Stimulated activated CD4-positive, alpha-beta T cell treated with anti-CD3 and anti-CD28 coated beads, Interleukin-1b, Interleukin-23, amount 100 ng/mL, for 1 hour (primary cell): ENCODE data around the gene CLDN6.

Source experiments
- DNase-seq, 2 donors: peaks; one replicate each; pipeline ENCODE4 v3.0.0-alpha.2; 2020; ENCODE audit warnings: low read depth in 2 of 2

The CLDN6 gene

DNA sequence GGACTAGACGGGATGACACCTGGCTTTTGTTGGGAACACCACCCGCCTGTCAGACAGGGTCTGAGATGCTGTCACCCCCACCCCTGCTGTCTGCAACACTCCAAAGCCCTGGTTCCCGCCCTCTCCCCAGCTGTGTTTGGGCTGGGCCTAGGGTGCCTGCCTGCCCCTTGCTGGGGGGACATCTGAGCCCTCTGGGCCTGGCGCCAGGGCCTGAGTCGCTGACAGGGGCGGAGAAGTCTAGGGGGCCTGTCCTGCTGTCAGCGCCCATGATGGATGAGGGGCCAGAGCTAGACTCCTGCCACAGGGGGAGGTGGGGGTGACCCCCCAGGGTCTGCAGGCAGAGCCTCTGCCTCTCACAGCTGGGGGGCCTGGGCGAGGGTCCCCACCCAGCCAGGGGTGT is 30.1 kb downstream of the CLDN6 start:
- no peak for DNase-seq

GRCh38 chr16:2987286-2987685 is 30.7 kb downstream of the CLDN6 start:
- DNase-seq = no peak

DNA sequence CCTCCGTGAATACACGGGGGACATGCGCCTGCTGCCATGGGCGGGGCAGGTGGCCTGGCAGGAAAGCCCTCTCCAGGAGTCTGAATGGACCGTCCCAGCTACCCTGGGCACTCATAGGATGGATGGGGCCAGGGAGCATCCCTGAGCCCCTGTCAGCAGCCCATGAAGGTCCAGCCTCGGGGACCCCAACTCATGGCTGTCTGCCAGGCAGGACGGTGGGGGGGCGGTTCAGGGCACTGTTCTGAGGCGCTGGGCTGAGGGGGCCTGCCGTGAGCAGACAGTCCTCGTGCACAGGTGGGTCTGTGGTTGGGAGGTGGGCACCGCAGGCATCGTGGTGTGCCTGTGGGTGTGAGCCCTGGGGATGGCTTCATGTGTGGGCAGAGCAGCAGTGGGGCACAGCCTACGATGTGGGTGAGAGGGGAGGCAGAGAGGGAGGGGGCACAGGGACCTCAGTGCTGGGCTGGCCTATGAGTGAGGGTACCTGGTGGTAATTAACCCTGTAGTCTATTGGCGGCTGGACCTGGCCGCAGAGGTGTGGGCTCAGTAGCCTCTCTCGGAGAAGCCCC is 31.3 kb downstream of the CLDN6 start:
- DNase-seq = no peak

- DNase-seq = no peak
Observed at GRCh38 chr16:2985893-2986355, 32.1 kb downstream of the CLDN6 start.

- DNase-seq = no peak
Observed at GRCh38 chr16:2985462-2985861, 32.5 kb downstream of the CLDN6 start.

DNA sequence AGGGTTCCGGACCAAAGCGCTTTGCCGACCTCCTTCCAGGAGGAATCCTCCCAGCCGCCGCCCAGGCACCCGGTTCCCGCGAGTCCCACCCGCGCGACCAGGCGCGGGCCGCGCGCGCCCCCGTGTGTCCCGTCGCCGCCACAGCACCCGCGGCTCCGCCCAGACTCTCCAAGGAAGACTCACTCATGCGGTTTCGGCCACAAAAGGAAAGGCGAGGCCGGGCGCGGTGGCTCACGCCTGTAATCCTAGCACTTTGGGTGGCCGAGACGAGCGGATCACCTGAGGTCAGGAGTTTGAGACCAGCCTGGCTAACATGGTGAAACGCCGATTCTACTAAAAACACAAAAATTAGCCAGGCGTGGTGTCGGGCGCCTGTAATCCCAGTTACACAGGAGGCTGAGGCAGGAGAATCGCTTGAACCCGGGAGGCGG is 34.3 kb downstream of the CLDN6 start:
- peak in 1 of 2 donors; percentile 53 for DNase-seq

DNA sequence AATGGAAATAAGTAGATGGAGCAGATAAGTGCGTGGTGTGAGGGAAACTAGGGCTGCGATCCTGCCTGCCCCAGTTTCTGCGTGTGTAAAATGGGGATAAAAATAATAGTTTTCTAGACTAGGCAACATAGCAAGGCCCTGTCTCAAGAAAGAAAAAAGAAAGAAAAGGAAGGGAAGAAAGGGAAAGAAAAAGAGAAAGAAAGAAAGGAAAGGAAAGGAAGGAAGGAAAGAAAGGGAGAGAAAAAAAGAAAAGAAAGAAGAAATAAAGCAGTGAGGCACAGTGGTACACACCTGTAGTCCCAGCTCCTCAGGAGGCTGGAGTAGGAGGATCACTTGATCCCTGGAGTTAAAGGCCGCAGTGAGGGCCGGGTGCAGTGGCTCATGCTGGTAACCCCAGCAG is 35.6 kb downstream of the CLDN6 start:
- no peak for DNase-seq

GRCh38 chr16:2981899-2982250 is 36.1 kb downstream of the CLDN6 start:
- DNase-seq = no peak

GRCh38 chr16:2981177-2981898 is 36.6 kb downstream of the CLDN6 start:
- no peak for DNase-seq

- DNase-seq = peak; percentile 90 to 92
Observed at GRCh38 chr16:2980227-2981176, 37.5 kb downstream of the CLDN6 start, which contains the start of gene PKMYT1. PKMYT1 (minus strand) TSS chr16:2980446; CDS start chr16:2979657, 789 bp downstream.

DNA sequence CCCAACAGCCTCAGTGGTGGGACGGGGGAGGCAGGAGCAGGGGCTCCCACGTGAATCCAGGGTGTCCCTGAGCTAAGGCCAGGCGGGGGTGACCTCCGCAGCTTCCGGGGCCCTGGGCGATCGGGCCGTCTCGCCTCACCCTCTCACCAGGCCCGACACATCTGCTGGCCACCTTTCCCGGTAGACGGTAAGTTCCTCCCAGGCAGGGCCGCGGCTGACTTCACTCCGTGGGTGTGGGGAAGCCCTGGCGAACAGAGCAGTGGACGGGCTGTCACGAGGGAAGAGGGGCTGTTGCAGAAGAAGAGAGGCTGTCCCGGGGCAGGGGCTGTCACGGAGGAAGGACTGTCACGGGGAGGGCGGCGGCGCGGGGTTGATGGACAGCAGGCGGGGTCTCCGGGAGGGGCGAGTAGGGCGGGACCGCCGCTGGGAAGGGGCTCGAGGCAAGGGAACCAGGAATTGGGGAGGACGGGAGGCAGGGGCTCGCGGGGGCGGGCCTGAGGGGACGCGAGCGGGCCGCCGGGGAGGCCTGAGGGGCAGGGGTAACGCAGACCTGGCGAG is 38.2 kb downstream of the CLDN6 start:
- DNase-seq = no peak

- no peak for DNase-seq
Observed at GRCh38 chr16:2977440-2977839, 40.5 kb downstream of the CLDN6 start.

GRCh38 chr16:2976673-2977072 is 41.3 kb downstream of the CLDN6 start:
- no peak for DNase-seq

GRCh38 chr16:2976201-2976600 is 41.8 kb downstream of the CLDN6 start:
- DNase-seq = no peak

- no peak for DNase-seq
Observed at GRCh38 chr16:2975161-2975795, 42.7 kb downstream of the CLDN6 start.

GRCh38 chr16:2974319-2975056 is 43.5 kb downstream of the CLDN6 start:
- no peak for DNase-seq

DNA sequence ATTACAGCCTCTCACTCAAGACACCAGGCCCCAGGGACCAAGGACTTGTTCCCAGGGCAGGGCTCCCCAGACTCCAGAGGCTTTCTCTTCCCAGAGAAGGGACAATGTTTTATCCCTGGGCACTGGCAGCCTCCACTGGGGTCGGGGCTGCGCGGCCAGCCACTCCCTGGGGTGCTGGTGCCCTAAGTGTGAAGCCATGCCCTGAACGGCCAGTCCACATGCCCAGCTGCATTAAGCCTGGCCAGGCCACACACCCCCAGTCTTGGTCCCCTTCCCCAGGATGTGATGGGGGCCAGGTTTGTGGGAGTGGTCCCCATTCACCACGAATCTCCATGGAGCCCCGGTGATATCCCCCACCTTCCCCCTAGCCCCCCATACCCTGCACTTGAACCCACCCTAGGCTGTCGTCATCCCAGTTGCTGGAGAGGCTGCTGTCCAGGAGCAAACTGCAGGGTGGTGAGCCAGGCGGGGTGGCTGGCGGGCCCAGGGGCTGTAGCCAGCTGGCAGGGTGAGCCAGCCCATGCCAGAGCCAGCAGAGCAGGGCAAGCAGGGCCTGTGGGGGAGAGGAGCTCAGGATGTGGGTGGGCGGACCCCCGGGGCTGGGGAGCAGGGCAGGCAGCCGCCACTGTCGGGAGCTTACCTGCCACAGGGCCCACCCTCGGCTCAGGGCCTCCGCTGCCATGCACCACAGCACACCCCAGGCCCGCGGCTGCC is 44.2 kb downstream of the CLDN6 start:
- DNase-seq = no peak

DNA sequence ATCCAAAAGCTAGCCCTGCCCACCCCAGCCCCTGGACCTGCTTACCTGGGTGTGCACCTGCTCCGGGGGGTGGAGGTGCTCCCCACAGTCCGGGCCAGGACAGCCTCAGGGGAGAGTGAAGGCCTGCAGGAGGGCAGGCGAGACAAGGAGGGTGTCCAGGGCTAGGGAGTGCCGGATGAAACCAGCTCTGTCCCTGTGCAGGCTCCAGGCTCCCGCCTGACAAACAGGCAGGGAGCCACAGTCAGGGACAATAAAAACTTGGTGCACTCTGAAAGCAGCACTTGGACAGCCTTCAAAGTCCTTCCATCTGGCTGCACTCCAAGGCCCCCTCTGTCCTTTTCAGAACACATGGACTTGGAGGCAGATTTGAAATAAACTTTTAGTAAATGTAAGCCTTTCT is 44.9 kb downstream of the CLDN6 start:
- no peak for DNase-seq

DNA sequence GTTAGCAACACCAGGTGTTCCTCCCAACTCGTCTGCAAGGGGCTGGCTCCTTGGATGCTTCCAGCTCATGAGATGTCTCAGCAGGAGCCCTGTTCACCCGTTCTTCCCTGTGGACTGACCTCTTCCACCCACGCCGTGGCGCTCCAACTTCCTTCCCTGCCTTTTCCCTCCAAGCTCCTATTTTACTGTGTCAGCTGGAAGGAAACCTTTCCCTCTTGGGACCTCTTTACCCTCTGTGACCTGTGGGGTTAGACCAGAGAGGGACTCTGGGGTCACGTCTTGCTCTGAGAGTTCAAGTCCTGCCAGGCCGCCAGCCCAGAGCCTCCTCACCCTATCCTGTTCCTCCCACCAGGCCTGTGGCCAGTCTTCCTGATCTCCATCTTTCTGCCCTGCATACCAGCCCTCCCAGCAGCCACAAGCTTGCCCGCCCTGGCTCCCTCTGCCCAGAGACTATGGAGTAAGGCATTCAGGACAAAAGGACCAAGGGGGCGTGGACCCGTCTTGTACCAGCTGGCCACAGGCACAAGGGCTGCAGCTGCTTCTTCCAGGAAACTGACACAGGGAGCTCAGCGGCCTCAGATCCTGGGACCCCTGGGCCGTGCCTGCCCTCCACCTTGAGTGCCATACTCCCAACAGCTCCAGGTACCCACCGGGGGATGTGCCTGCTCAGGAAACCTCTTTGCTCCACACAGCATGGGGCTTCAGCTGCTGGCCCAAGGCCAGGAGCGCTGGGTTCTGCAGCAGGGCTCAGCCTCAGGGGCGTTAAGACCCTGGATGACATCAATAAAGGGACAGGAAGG is 45.8 kb downstream of the CLDN6 start:
- no peak for DNase-seq
